Mesenchymal stem cell (in vitro differentiated cells and primary cell): ENCODE data around the gene CCDC90B.
A peak's percentile ranks its signal among the peaks of the same experiment; 100 is the strongest.
"Not testable (repeated sequence)": the region's sequence is repeated elsewhere in the genome, so short reads cannot be mapped to it uniquely, and the experiment has no call there.

Experiments
- DNase-seq: peaks from one replicate; pipeline ENCODE4 v3.0.0-alpha.2; 2013
- H2AFZ ChIP-seq: one replicate; pipeline ENCODE4 v1.6.1; 2013; ENCODE audit warnings: low read depth, mild to moderate bottlenecking, control low read depth, inconsistent platforms, low read length, moderate library complexity
- H2AK5ac ChIP-seq: 2 replicates; pipeline ENCODE4 v1.6.1; 2013; ENCODE audit warnings: low read length, moderate library complexity, mild to moderate bottlenecking, inconsistent platforms; ENCODE audit not compliant: severe bottlenecking
- H2BK120ac ChIP-seq: one replicate; pipeline ENCODE4 v1.6.1; 2013; ENCODE audit warnings: low read depth, mild to moderate bottlenecking, inconsistent platforms, low read length, moderate library complexity
- H2BK12ac ChIP-seq, 2 experiments: one replicate each; pipeline ENCODE4 v1.6.1; 2013; ENCODE audit warnings: inconsistent platforms in 2 of 2, low read length in 2 of 2, mild to moderate bottlenecking in 2 of 2, moderate library complexity in 2 of 2, control low read depth in 1 of 2
- H2BK15ac ChIP-seq: one replicate; pipeline ENCODE4 v1.6.1; 2013; ENCODE audit warnings: mild to moderate bottlenecking, low read depth, inconsistent platforms; ENCODE audit not compliant: poor library complexity, severe bottlenecking
- H2BK5ac ChIP-seq: 2 replicates; pipeline ENCODE4 v1.6.1; 2013; ENCODE audit warnings: low read depth, mild to moderate bottlenecking, low read length, control low read depth, inconsistent platforms; ENCODE audit not compliant: poor library complexity, severe bottlenecking
- H3K14ac ChIP-seq, 2 experiments: one replicate each; pipeline ENCODE4 v1.6.1; 2013; ENCODE audit warnings: inconsistent platforms in 2 of 2, low read length in 2 of 2, control low read depth in 1 of 2, mild to moderate bottlenecking in 1 of 2, moderate library complexity in 1 of 2
- H3K18ac ChIP-seq, 2 experiments: one replicate each; pipeline ENCODE4 v1.6.1; 2013; ENCODE audit warnings: inconsistent platforms in 2 of 2, low read length in 2 of 2, control low read depth in 1 of 2, low read depth in 1 of 2, mild to moderate bottlenecking in 1 of 2
- H3K23ac ChIP-seq, 2 experiments: one replicate each; pipeline ENCODE4 v1.6.1; 2013; ENCODE audit warnings: inconsistent platforms in 2 of 2, low read length in 2 of 2, mild to moderate bottlenecking in 2 of 2, moderate library complexity in 2 of 2, control low read depth in 1 of 2
- H3K27ac ChIP-seq: 2 replicates; pipeline ENCODE4 v1.5.1; 2013; ENCODE audit warnings: mild to moderate bottlenecking, moderate library complexity, low read length, control low read depth, inconsistent platforms; ENCODE audit not compliant: poor library complexity, severe bottlenecking
- H3K27me3 ChIP-seq, 2 experiments: 2 replicates each; pipeline versions ENCODE4 v1.6.1 to v1.7.0; 2013; ENCODE audit warnings: low read length in 2 of 2, mild to moderate bottlenecking in 2 of 2, moderate library complexity in 2 of 2, control low read depth in 1 of 2, inconsistent platforms in 1 of 2; ENCODE audit not compliant: control insufficient read depth in 1 of 2, insufficient read depth in 1 of 2
- H3K36me3 ChIP-seq, 2 experiments: 2 replicates each; pipeline versions ENCODE4 v1.6.1 to v1.7.0; 2013; ENCODE audit warnings: low read length in 2 of 2, control low read depth in 1 of 2, inconsistent platforms in 1 of 2, low read depth in 1 of 2, mild to moderate bottlenecking in 1 of 2; ENCODE audit not compliant: insufficient read depth in 2 of 2, control insufficient read depth in 1 of 2
- H3K4ac ChIP-seq, 2 experiments: one replicate each; pipeline ENCODE4 v1.6.1; 2013; ENCODE audit warnings: inconsistent platforms in 2 of 2, low read length in 2 of 2, mild to moderate bottlenecking in 2 of 2, moderate library complexity in 2 of 2, control low read depth in 1 of 2, low read depth in 1 of 2
- H3K4me1 ChIP-seq: 2 replicates; pipeline ENCODE4 v1.6.1; 2013; ENCODE audit warnings: low read depth, low read length, control low read depth; ENCODE audit not compliant: control insufficient read depth, insufficient read depth
- H3K4me2 ChIP-seq: 2 replicates; pipeline ENCODE4 v1.6.1; 2013; ENCODE audit warnings: low read length, mild to moderate bottlenecking, inconsistent platforms; ENCODE audit not compliant: poor library complexity, severe bottlenecking
- H3K4me3 ChIP-seq, 2 experiments: 2 replicates each; pipeline versions ENCODE4 v1.5.1 to v1.7.0; 2013; ENCODE audit warnings: low read length in 2 of 2, mild to moderate bottlenecking in 2 of 2, control low read depth in 1 of 2, low read depth in 1 of 2; ENCODE audit not compliant: insufficient read depth in 1 of 2
- H3K79me1 ChIP-seq: replicated peaks from 2 replicates; pipeline ENCODE4 v1.6.1; 2013; ENCODE audit warnings: mild to moderate bottlenecking, control low read depth, low read length, inconsistent platforms; ENCODE audit not compliant: poor library complexity, severe bottlenecking
- H3K9ac ChIP-seq: 2 replicates; pipeline ENCODE4 v1.7.0; 2013; ENCODE audit warnings: mild to moderate bottlenecking, low read length, moderate library complexity
- H3K9me3 ChIP-seq: 2 replicates; pipeline ENCODE4 v1.7.0; 2013; ENCODE audit warnings: mild to moderate bottlenecking, low read length; ENCODE audit not compliant: control insufficient read depth
- H4K8ac ChIP-seq: one replicate; pipeline ENCODE4 v1.6.1; 2013; ENCODE audit warnings: inconsistent platforms, mild to moderate bottlenecking, low read length, moderate library complexity
- H4K91ac ChIP-seq: one replicate; pipeline ENCODE4 v1.6.1; 2013; ENCODE audit warnings: mild to moderate bottlenecking, low read length, inconsistent platforms
- WGBS: methylation state at CpG from one replicate; pipeline ENCODE4 v1.1.7; 2013; ENCODE audit warnings: mixed read lengths; 5-methylcytosine and 5-hydroxymethylcytosine counted together

Gene CCDC90B

DNA sequence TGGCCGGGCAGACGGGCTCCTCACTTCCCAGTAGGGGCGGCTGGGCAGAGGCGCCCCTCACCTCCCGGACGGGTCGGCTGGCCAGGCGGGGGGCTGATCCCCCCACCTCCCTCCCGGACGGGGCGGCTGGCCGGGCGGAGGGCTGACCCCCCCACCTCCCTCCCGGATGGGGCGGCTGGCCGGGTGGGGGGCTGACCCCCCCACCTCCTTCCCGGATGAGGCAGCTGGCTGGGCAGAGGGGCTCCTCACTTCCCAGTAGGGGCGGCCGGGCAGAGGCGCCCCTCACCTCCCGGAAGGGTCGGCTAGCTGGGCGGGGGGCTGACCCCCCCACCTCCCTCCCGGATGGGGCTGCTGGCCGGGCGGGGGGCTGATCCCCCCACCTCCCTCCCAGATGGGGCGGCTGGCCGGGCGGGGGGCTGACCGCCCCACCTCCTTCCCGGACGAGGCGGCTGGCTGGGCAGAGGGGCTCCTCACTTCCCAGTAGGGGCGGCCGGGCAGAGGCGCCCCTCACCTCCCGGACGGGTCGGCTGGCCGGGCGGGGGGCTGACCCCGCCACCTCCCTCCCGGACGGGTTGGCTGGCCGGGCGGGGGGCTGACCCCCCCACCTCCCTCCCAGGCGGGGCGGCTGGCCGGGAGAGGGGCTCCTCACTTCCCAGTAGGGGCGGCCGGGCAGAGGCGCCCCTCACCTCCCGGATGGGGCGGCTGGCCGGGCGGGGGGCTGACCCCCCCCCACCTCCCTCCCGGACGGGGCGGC, 30.2 kb upstream of the CCDC90B start:
- WGBS: 89% methylated on average over 38 of the region's 59 CpGs
- H3K18ac ChIP-seq, H2BK120ac ChIP-seq: not testable (repeated sequence)

DNA sequence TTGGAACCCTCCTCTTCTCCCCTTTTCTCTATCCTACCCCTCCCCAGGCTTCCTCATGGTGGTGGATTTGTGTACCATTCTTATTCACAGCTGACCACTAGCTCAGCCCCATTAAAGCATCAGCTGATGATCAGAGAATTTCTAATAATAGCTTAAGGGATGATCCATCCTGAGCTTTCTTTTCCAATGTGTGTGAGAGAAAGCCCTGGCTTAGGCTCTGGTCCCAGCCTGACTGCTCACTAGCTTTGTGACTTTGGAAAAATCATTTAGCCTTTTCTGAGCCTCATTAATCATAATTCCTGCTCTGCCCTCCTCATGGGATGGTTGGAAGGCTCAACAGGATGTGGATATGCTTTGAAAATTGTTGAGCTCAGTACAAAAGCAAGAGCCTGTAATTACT, 26.3 kb upstream of the CCDC90B start:
- H2BK15ac ChIP-seq: no peak overlapping the region
- H2BK5ac ChIP-seq: no peak overlapping the region
- no peak overlapping the region for H4K91ac ChIP-seq
- H3K27me3 ChIP-seq: no peaks in the 10 kb centered on the region
- no peaks in the 10 kb centered on the region for H3K79me1 ChIP-seq
- no peak overlapping the region for H3K4ac ChIP-seq
- no peak overlapping the region for H3K23ac ChIP-seq
- no peak for DNase-seq
- H2AK5ac ChIP-seq: no peak overlapping the region
- H3K4me2 ChIP-seq: no peak overlapping the region
- no peak overlapping the region for H4K8ac ChIP-seq
- H3K4me3 ChIP-seq: no peak overlapping the region
- no peak overlapping the region for H3K18ac ChIP-seq
- H2AFZ ChIP-seq: no peak overlapping the region
- H2BK12ac ChIP-seq: no peak overlapping the region
- H3K9ac ChIP-seq: no peak overlapping the region
- no peaks in the 10 kb centered on the region for H3K9me3 ChIP-seq
- H2BK120ac ChIP-seq: no peak overlapping the region
- no peak overlapping the region for H3K27ac ChIP-seq
- no peaks in the 10 kb centered on the region for H3K4me1 ChIP-seq
- no peaks in the 10 kb centered on the region for H3K36me3 ChIP-seq
- H3K14ac ChIP-seq: no peak overlapping the region

More for the DNA sequence above, 30.2 kb upstream of the CCDC90B start:
- not testable (repeated sequence) for H3K9me3 ChIP-seq, H4K8ac ChIP-seq, H3K27me3 ChIP-seq, H3K9ac ChIP-seq, H3K36me3 ChIP-seq, H3K14ac ChIP-seq, H3K4me3 ChIP-seq, H3K4ac ChIP-seq, H2BK12ac ChIP-seq, H3K27ac ChIP-seq, H2AK5ac ChIP-seq, H3K79me1 ChIP-seq, H2AFZ ChIP-seq, DNase-seq, H3K4me2 ChIP-seq, H4K91ac ChIP-seq, H3K4me1 ChIP-seq, H2BK15ac ChIP-seq, H2BK5ac ChIP-seq, H3K23ac ChIP-seq

DNA sequence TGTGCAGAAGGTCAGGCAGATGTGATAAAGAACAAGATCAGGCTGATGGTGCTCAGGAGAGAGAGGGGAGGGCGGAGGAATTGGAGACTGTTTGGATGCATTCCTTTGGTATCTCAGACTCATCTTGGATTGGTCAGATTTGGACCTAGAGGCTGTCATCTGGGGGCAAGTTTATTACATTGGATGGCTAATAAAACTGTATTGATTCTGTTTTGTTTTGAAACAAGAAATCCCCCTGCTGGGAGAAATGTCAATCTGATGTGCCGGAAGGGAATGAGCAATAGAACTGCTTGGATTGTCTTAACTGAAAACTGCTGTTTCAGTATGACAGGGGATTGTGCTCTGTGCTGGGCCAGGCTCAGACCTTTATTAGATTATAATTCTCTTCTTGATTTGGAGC, 25.5 kb upstream of the CCDC90B start:
- Histone ChIP-seq H2BK12ac (no peak overlapping the region), H3K9me3 (no peaks in the 10 kb centered on the region), H2BK5ac (no peak overlapping the region), H2AK5ac (no peak overlapping the region), H3K18ac (peak overlapping the region in 1 of 2 experiments; percentile 12), H3K23ac (peak overlapping the region in 1 of 2 experiments; percentile 69), H3K27ac (no peak overlapping the region), H3K27me3 (no peaks in the 10 kb centered on the region), H3K4me2 (no peak overlapping the region), H3K4me3 (no peak overlapping the region), H2BK15ac (no peak overlapping the region), H3K36me3 (no peaks in the 10 kb centered on the region), H4K8ac (no peak overlapping the region), H3K79me1 (no peaks in the 10 kb centered on the region), H3K9ac (no peak overlapping the region), H2BK120ac (no peak overlapping the region), H2AFZ (no peak overlapping the region), H3K4ac (no peak overlapping the region), H3K14ac (no peak overlapping the region), H4K91ac (no peak overlapping the region), H3K4me1 (no peaks in the 10 kb centered on the region)
- WGBS: 98% methylated on average over 2 of the region's 2 CpGs
- DNase-seq: no peak

DNA sequence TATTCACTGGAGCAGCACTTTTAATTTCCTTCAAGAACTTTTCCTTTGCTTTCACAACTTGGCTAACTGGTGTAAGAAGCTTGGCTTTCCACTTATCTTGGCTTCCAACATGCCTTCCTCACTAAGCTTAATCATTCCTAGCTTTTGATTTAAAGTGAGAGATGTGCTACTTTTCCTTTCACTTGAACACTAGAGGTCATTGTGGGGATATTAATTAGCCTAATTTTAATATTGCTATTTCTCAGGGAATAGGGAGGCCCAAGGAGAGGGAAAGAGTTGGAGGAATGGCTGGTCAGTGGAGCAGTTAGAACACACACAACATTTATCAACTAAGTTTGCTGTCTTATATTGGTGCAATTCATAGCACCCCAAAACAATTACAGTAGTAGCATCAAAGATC, 24.6 kb upstream of the CCDC90B start:
- H3K18ac ChIP-seq: no peak overlapping the region
- H3K23ac ChIP-seq: no peak overlapping the region
- no peak overlapping the region for H2BK12ac ChIP-seq
- H2BK5ac ChIP-seq: no peak overlapping the region
- H3K4me3 ChIP-seq: no peak overlapping the region
- no peak overlapping the region for H2AK5ac ChIP-seq
- H3K9ac ChIP-seq: no peak overlapping the region
- no peaks in the 10 kb centered on the region for H3K9me3 ChIP-seq
- H2BK120ac ChIP-seq: no peak overlapping the region
- H3K4me1 ChIP-seq: no peaks in the 10 kb centered on the region
- no peak overlapping the region for H2AFZ ChIP-seq
- H3K4me2 ChIP-seq: no peak overlapping the region
- H4K8ac ChIP-seq: no peak overlapping the region
- H3K4ac ChIP-seq: no peak overlapping the region
- no peak overlapping the region for H4K91ac ChIP-seq
- H3K27ac ChIP-seq: no peak overlapping the region
- no peaks in the 10 kb centered on the region for H3K27me3 ChIP-seq
- no peak overlapping the region for H2BK15ac ChIP-seq
- no peaks in the 10 kb centered on the region for H3K36me3 ChIP-seq
- H3K79me1 ChIP-seq: no peaks in the 10 kb centered on the region
- no peak for DNase-seq
- H3K14ac ChIP-seq: no peak overlapping the region
